ENCODE measurements around the gene KIAA0753. TPM values are rescaled to one million over a fixed set of nuclear protein-coding genes. Genes with fewer than 3 reads are reported as not detected.
"Not testable (repeated sequence)": the region's sequence is repeated elsewhere in the genome, so short reads cannot be mapped to it uniquely, and the experiment has no call there.

KIAA0753 gene
- total RNA-seq, 1 donor from 2014 or later = 18.2 TPM

GRCh38 chr17:6666077-6666521 is 25.6 kb upstream of the KIAA0753 start:
- H3K36me3 Mint-ChIP-seq (ENCODE audit: low read depth) = peaks cover 2% of the 10 kb centered on the region
- H3K9me3 Mint-ChIP-seq = no peaks in the 10 kb centered on the region
- intact Hi-C loops (cut with micrococcal nuclease) = loop anchor here (1.0 kb wide), 3 partner anchors 177 to 339 kb away; no protein-coding TSS in a partner anchor
- no peak for DNase-seq (ENCODE audit: low spot score)
- H3K4me1 Mint-ChIP-seq (ENCODE audit: low read depth) = peaks cover 13% of the 10 kb centered on the region
- H3K27ac Mint-ChIP-seq = no peak overlapping the region
- H3K4me3 Mint-ChIP-seq = no peak overlapping the region
- peaks cover 13% of the 10 kb centered on the region for H3K27me3 Mint-ChIP-seq (ENCODE audit: insufficient read depth)

GRCh38 chr17:6663200-6663599 is 22.7 kb upstream of the KIAA0753 start:
- not testable (repeated sequence) for H3K36me3 Mint-ChIP-seq (ENCODE audit: low read depth); H3K9me3 Mint-ChIP-seq; H3K27ac Mint-ChIP-seq; DNase-seq (ENCODE audit: low spot score); H3K4me3 Mint-ChIP-seq
- intact Hi-C loops (cut with micrococcal nuclease) = loop anchor here (5.0 kb wide), 1 partner anchor 94 kb away; the partner anchor contains the start of gene XAF1
- Mint-ChIP-seq H3K4me1 (ENCODE audit: low read depth) (peaks cover 32% of the 10 kb centered on the region), H3K27me3 (ENCODE audit: insufficient read depth) (peaks cover 15% of the 10 kb centered on the region)

GRCh38 chr17:6661464-6661848 is 20.9 kb upstream of the KIAA0753 start:
- Mint-ChIP-seq H3K4me3 (no peak overlapping the region), H3K4me1 (ENCODE audit: low read depth) (peaks cover 37% of the 10 kb centered on the region), H3K9me3 (no peaks in the 10 kb centered on the region), H3K36me3 (ENCODE audit: low read depth) (peaks cover 8% of the 10 kb centered on the region), H3K27me3 (ENCODE audit: insufficient read depth) (peaks cover 13% of the 10 kb centered on the region), H3K27ac (no peak overlapping the region)
- intact Hi-C loops (cut with micrococcal nuclease) = loop anchor here (5.0 kb wide), 1 partner anchor 96 kb away; the partner anchor contains the start of gene XAF1
- no peak for DNase-seq (ENCODE audit: low spot score)

- Mint-ChIP-seq H3K9me3 (no peaks in the 10 kb centered on the region), H3K27ac (peak overlapping the region; percentile 37), H3K4me3 (peak overlapping the region; percentile 28), H3K36me3 (ENCODE audit: low read depth) (peaks cover 8% of the 10 kb centered on the region), H3K27me3 (ENCODE audit: insufficient read depth) (peaks cover 13% of the 10 kb centered on the region), H3K4me1 (ENCODE audit: low read depth) (peaks cover 41% of the 10 kb centered on the region)
- no peak for DNase-seq (ENCODE audit: low spot score)
- intact Hi-C loops (cut with micrococcal nuclease) = loop anchor here (5.0 kb wide), 1 partner anchor 96 kb away; the partner anchor contains the start of gene XAF1
Measured at GRCh38 chr17:6660805-6661463, 20.4 kb upstream of the KIAA0753 start.

GRCh38 chr17:6660101-6660500 is 19.6 kb upstream of the KIAA0753 start:
- no peak for DNase-seq (ENCODE audit: low spot score)
- Mint-ChIP-seq H3K27me3 (ENCODE audit: insufficient read depth) (peaks cover 19% of the 10 kb centered on the region), H3K4me3 (peak overlapping the region; percentile 28), H3K9me3 (no peaks in the 10 kb centered on the region), H3K36me3 (ENCODE audit: low read depth) (peaks cover 8% of the 10 kb centered on the region), H3K27ac (no peak overlapping the region), H3K4me1 (ENCODE audit: low read depth) (peaks cover 49% of the 10 kb centered on the region)
- intact Hi-C loops (cut with micrococcal nuclease) = loop anchor here (5.0 kb wide), 1 partner anchor 97 kb away; the partner anchor contains the start of gene XAF1

- H3K4me1 Mint-ChIP-seq (ENCODE audit: low read depth) = peaks cover 62% of the 10 kb centered on the region
- peak overlapping the region; percentile 87 for H3K4me3 Mint-ChIP-seq
Measured at GRCh38 chr17:6658411-6658810, 17.9 kb upstream of the KIAA0753 start.

GRCh38 chr17:6657633-6658287 is 17.2 kb upstream of the KIAA0753 start:
- no peaks in the 10 kb centered on the region for H3K9me3 Mint-ChIP-seq
- no peak for DNase-seq (ENCODE audit: low spot score)
- H3K4me1 Mint-ChIP-seq (ENCODE audit: low read depth) = peaks cover 68% of the 10 kb centered on the region
- peaks cover 10% of the 10 kb centered on the region for H3K36me3 Mint-ChIP-seq (ENCODE audit: low read depth)
- peaks cover 30% of the 10 kb centered on the region for H3K27me3 Mint-ChIP-seq (ENCODE audit: insufficient read depth)
- intact Hi-C loops (cut with micrococcal nuclease) = no loop called here
- peak overlapping the region; percentile 87 for H3K4me3 Mint-ChIP-seq
- no peak overlapping the region for H3K27ac Mint-ChIP-seq

More at GRCh38 chr17:6658411-6658810, 17.9 kb upstream of the KIAA0753 start:
- H3K36me3 Mint-ChIP-seq (ENCODE audit: low read depth); H3K9me3 Mint-ChIP-seq; intact Hi-C loops (cut with micrococcal nuclease); DNase-seq (ENCODE audit: low spot score): not testable (repeated sequence)
- H3K27me3 Mint-ChIP-seq (ENCODE audit: insufficient read depth) = peaks cover 28% of the 10 kb centered on the region
- H3K27ac Mint-ChIP-seq = peak overlapping the region; percentile 25

- H3K9me3 Mint-ChIP-seq; intact Hi-C loops (cut with micrococcal nuclease); H3K36me3 Mint-ChIP-seq (ENCODE audit: low read depth): not testable (repeated sequence)
- peak overlapping the region; percentile 87 for H3K4me3 Mint-ChIP-seq
- DNase-seq (ENCODE audit: low spot score) = peak; percentile 61
- peaks cover 24% of the 10 kb centered on the region for H3K27me3 Mint-ChIP-seq (ENCODE audit: insufficient read depth)
- H3K4me1 Mint-ChIP-seq (ENCODE audit: low read depth) = peaks cover 75% of the 10 kb centered on the region
- peak overlapping the region; percentile 38 for H3K27ac Mint-ChIP-seq
Measured at GRCh38 chr17:6656797-6657632, 16.5 kb upstream of the KIAA0753 start.

GRCh38 chr17:6655732-6656361 is 15.3 kb upstream of the KIAA0753 start:
- H3K4me3 Mint-ChIP-seq = peak overlapping the region; percentile 86
- intact Hi-C loops (cut with micrococcal nuclease); H3K27ac Mint-ChIP-seq; H3K9me3 Mint-ChIP-seq; H3K36me3 Mint-ChIP-seq (ENCODE audit: low read depth); DNase-seq (ENCODE audit: low spot score): not testable (repeated sequence)
- peaks cover 24% of the 10 kb centered on the region for H3K27me3 Mint-ChIP-seq (ENCODE audit: insufficient read depth)
- peaks cover 67% of the 10 kb centered on the region for H3K4me1 Mint-ChIP-seq (ENCODE audit: low read depth)

GRCh38 chr17:6654841-6655731 is 14.6 kb upstream of the KIAA0753 start:
- H3K9me3 Mint-ChIP-seq = no peaks in the 10 kb centered on the region
- no peak overlapping the region for H3K27ac Mint-ChIP-seq
- H3K4me3 Mint-ChIP-seq = peak overlapping the region; percentile 86
- intact Hi-C loops (cut with micrococcal nuclease) = loop anchor here (5.0 kb wide), 2 partner anchors 177 to 1727 kb away; partner anchors contain the start of genes RPL26 and TEKT1
- peaks cover 10% of the 10 kb centered on the region for H3K36me3 Mint-ChIP-seq (ENCODE audit: low read depth)
- peaks cover 21% of the 10 kb centered on the region for H3K27me3 Mint-ChIP-seq (ENCODE audit: insufficient read depth)
- DNase-seq (ENCODE audit: low spot score) = no peak
- H3K4me1 Mint-ChIP-seq (ENCODE audit: low read depth) = peaks cover 64% of the 10 kb centered on the region

GRCh38 chr17:6651919-6652452 is 11.5 kb upstream of the KIAA0753 start:
- intact Hi-C loops (cut with micrococcal nuclease) = loop anchor here (1.0 to 5.0 kb wide), 5 partner anchors 12 to 1730 kb away; partner anchors contain the start of genes KIAA0753, RPL26 and TEKT1
- peaks cover 17% of the 10 kb centered on the region for H3K27me3 Mint-ChIP-seq (ENCODE audit: insufficient read depth)
- DNase-seq (ENCODE audit: low spot score) = no peak
- H3K9me3 Mint-ChIP-seq = no peaks in the 10 kb centered on the region
- H3K4me1 Mint-ChIP-seq (ENCODE audit: low read depth) = peaks cover 69% of the 10 kb centered on the region
- peaks cover 24% of the 10 kb centered on the region for H3K36me3 Mint-ChIP-seq (ENCODE audit: low read depth)
- peak overlapping the region; percentile 36 for H3K27ac Mint-ChIP-seq
- H3K4me3 Mint-ChIP-seq = peak overlapping the region; percentile 100

Data from activated T-helper 1 cell treated with anti-CD3 and anti-CD28 coated beads, Interleukin-12 subunit alpha, Interleukin-12 subunit beta, Interleukin-2, Interleukin-4 antibody, amounts not matched to agents 30 ng/mL and 10 ng/mL and 1 ng/mL, durations not matched to agents 14 hours and 24 hours and 36 hours (primary cell).